Astrocyte of the spinal cord (primary cell): ENCODE measurements around the gene NOL6.

Experiments
- DNase-seq: peaks from one replicate; pipeline ENCODE4 v3.0.0; 2011; ENCODE audit warnings: low read depth, low spot score
- H3K4me3 ChIP-seq: 2 replicates; pipeline ENCODE4 v1.5.1; 2011; ENCODE audit warnings: low read depth, mild to moderate bottlenecking, low read length, moderate library complexity
- CTCF ChIP-seq: IDR thresholded peaks from 2 replicates; pipeline ENCODE4 v1.5.1; 2012; ENCODE audit warnings: low read depth, mild to moderate bottlenecking, low read length, inconsistent platforms
- in situ Hi-C: cut with HindIII; loops from 2 replicates; pipeline ENCODE4 v1.10.0; 2017; ENCODE audit warnings: low sequenced_read_pairs

NOL6 gene

GRCh38 chr9:33442125-33442524 lies 31.6 kb downstream of the NOL6 start:
- no peak overlapping the region for H3K4me3 ChIP-seq
- no peak for DNase-seq
- TF ChIP-seq CTCF, result no peak
- in situ Hi-C loops, result no loop called here

- H3K4me3 ChIP-seq, result no peak overlapping the region
- in situ Hi-C loops, result no loop called here
- no peak for TF ChIP-seq CTCF
- no peak for DNase-seq
These were observed 33.1 kb downstream of the NOL6 start for GRCh38 chr9:33440609-33441008.

- no peak for DNase-seq
- no peak for TF ChIP-seq CTCF
- H3K4me3 ChIP-seq, result no peak overlapping the region
- in situ Hi-C loops, result no loop called here
These were observed 33.5 kb downstream of the NOL6 start for GRCh38 chr9:33440204-33440603.

- in situ Hi-C loops, result no loop called here
- no peak overlapping the region for H3K4me3 ChIP-seq
- DNase-seq, result no peak
- no peak for TF ChIP-seq CTCF
These were observed 34.0 kb downstream of the NOL6 start for GRCh38 chr9:33439731-33440130.

- in situ Hi-C loops, result no loop called here
- no peak for TF ChIP-seq CTCF
- no peak for DNase-seq
- H3K4me3 ChIP-seq, result no peak overlapping the region
These were observed 34.6 kb downstream of the NOL6 start for GRCh38 chr9:33438926-33439680.

GRCh38 chr9:33437898-33438297 lies 35.8 kb downstream of the NOL6 start:
- DNase-seq, result no peak
- in situ Hi-C loops, result no loop called here
- no peak overlapping the region for H3K4me3 ChIP-seq
- TF ChIP-seq CTCF, result no peak
